ENCODE measurements around the gene OR6V1. TPM values are rescaled to one million over a fixed set of nuclear protein-coding genes. Genes with fewer than 3 reads are reported as not detected.
"Not testable (repeated sequence)": the region's sequence is repeated elsewhere in the genome, so short reads cannot be mapped to it uniquely, and the experiment has no call there.

OR6V1 gene
- polyA plus RNA-seq, 4 donors: not detected

- H3K4me1 ChIP-seq (ENCODE audit: control insufficient read depth in 3 of 3, insufficient read depth in 2 of 3, low read depth in 1 of 3, low read length in 2 of 3): no peaks in the 10 kb centered on the region
- no peak overlapping the region for H3K27ac ChIP-seq (ENCODE audit: low read depth in 1 of 3, low read length in 2 of 3)
- H3K4me3 ChIP-seq (ENCODE audit: low read depth in 1 of 3, low read length in 3 of 3): no peak overlapping the region
- FAIRE-seq: no peak
- no peak for DNase-seq
- H3K9me3 ChIP-seq (ENCODE audit: control insufficient read depth in 2 of 2, insufficient read depth in 1 of 2, low read depth in 1 of 2, low read length in 1 of 2): peaks cover 0 to 3% of the 10 kb centered on the region in 2 donors
- H3K27me3 ChIP-seq (ENCODE audit: control insufficient read depth in 3 of 3, insufficient read depth in 3 of 3, low read length in 3 of 3): no peaks in the 10 kb centered on the region
- H3K36me3 ChIP-seq (ENCODE audit: control insufficient read depth in 3 of 3, insufficient read depth in 2 of 3, low read depth in 1 of 3, low read length in 3 of 3): no peaks in the 10 kb centered on the region
Observed at GRCh38 chr7:143074141-143074540, 22.0 kb downstream of the OR6V1 start.

GRCh38 chr7:143085109-143085508 lies 33.0 kb downstream of the OR6V1 start:
- DNase-seq (no peak), FAIRE-seq (no peak)
- Histone ChIP-seq H3K27me3 (ENCODE audit: control insufficient read depth in 3 of 3, insufficient read depth in 3 of 3, low read length in 3 of 3) (no peaks in the 10 kb centered on the region), H3K36me3 (ENCODE audit: control insufficient read depth in 3 of 3, insufficient read depth in 2 of 3, low read depth in 1 of 3, low read length in 3 of 3) (no peaks in the 10 kb centered on the region), H3K27ac (ENCODE audit: low read depth in 1 of 3, low read length in 2 of 3) (no peak overlapping the region), H3K4me1 (ENCODE audit: control insufficient read depth in 3 of 3, insufficient read depth in 2 of 3, low read depth in 1 of 3, low read length in 2 of 3) (no peaks in the 10 kb centered on the region), H3K4me3 (ENCODE audit: low read depth in 1 of 3, low read length in 3 of 3) (no peak overlapping the region), H3K9me3 (ENCODE audit: control insufficient read depth in 2 of 2, insufficient read depth in 1 of 2, low read depth in 1 of 2, low read length in 1 of 2) (no peaks in the 10 kb centered on the region)
- WGBS, 3 donors: 52 to 75% (median 67%) methylated on average over 1 of the region's 1 CpG

GRCh38 chr7:143085610-143086009 lies 33.5 kb downstream of the OR6V1 start:
- H3K27ac ChIP-seq (ENCODE audit: low read depth in 1 of 3, low read length in 2 of 3); H3K27me3 ChIP-seq (ENCODE audit: control insufficient read depth in 3 of 3, insufficient read depth in 3 of 3, low read length in 3 of 3); H3K4me1 ChIP-seq (ENCODE audit: control insufficient read depth in 3 of 3, insufficient read depth in 2 of 3, low read depth in 1 of 3, low read length in 2 of 3); DNase-seq; FAIRE-seq; H3K9me3 ChIP-seq (ENCODE audit: control insufficient read depth in 2 of 2, insufficient read depth in 1 of 2, low read depth in 1 of 2, low read length in 1 of 2); H3K36me3 ChIP-seq (ENCODE audit: control insufficient read depth in 3 of 3, insufficient read depth in 2 of 3, low read depth in 1 of 3, low read length in 3 of 3); H3K4me3 ChIP-seq (ENCODE audit: low read depth in 1 of 3, low read length in 3 of 3): not testable (repeated sequence)
- 86 to 92% (median 91%) methylated on average over 3 of the region's 3 CpGs for WGBS, 3 donors

GRCh38 chr7:143088549-143089231 lies 36.5 kb downstream of the OR6V1 start:
- not testable (repeated sequence) for H3K27me3 ChIP-seq (ENCODE audit: control insufficient read depth in 3 of 3, insufficient read depth in 3 of 3, low read length in 3 of 3); H3K9me3 ChIP-seq (ENCODE audit: control insufficient read depth in 2 of 2, insufficient read depth in 1 of 2, low read depth in 1 of 2, low read length in 1 of 2); H3K27ac ChIP-seq (ENCODE audit: low read depth in 1 of 3, low read length in 2 of 3); DNase-seq; H3K4me1 ChIP-seq (ENCODE audit: control insufficient read depth in 3 of 3, insufficient read depth in 2 of 3, low read depth in 1 of 3, low read length in 2 of 3); H3K36me3 ChIP-seq (ENCODE audit: control insufficient read depth in 3 of 3, insufficient read depth in 2 of 3, low read depth in 1 of 3, low read length in 3 of 3); H3K4me3 ChIP-seq (ENCODE audit: low read depth in 1 of 3, low read length in 3 of 3); FAIRE-seq
- 83 to 90% (median 89%) methylated on average over 16 of the region's 16 CpGs for WGBS, 3 donors

GRCh38 chr7:143096146-143096545 lies 44.0 kb downstream of the OR6V1 start:
- 76 to 82% (median 77%) methylated on average over 2 of the region's 2 CpGs for WGBS, 3 donors
- Histone ChIP-seq H3K27ac (ENCODE audit: low read depth in 1 of 3, low read length in 2 of 3) (no peak overlapping the region), H3K27me3 (ENCODE audit: control insufficient read depth in 3 of 3, insufficient read depth in 3 of 3, low read length in 3 of 3) (no peaks in the 10 kb centered on the region), H3K36me3 (ENCODE audit: control insufficient read depth in 3 of 3, insufficient read depth in 2 of 3, low read depth in 1 of 3, low read length in 3 of 3) (no peaks in the 10 kb centered on the region), H3K4me3 (ENCODE audit: low read depth in 1 of 3, low read length in 3 of 3) (no peak overlapping the region), H3K4me1 (ENCODE audit: control insufficient read depth in 3 of 3, insufficient read depth in 2 of 3, low read depth in 1 of 3, low read length in 2 of 3) (no peaks in the 10 kb centered on the region), H3K9me3 (ENCODE audit: control insufficient read depth in 2 of 2, insufficient read depth in 1 of 2, low read depth in 1 of 2, low read length in 1 of 2) (peaks cover 0 to 6% of the 10 kb centered on the region in 2 donors)
- DNase-seq (no peak), FAIRE-seq (no peak)

- H3K4me3 ChIP-seq (ENCODE audit: low read depth in 1 of 3, low read length in 3 of 3); H3K27ac ChIP-seq (ENCODE audit: low read depth in 1 of 3, low read length in 2 of 3); H3K9me3 ChIP-seq (ENCODE audit: control insufficient read depth in 2 of 2, insufficient read depth in 1 of 2, low read depth in 1 of 2, low read length in 1 of 2); FAIRE-seq; H3K4me1 ChIP-seq (ENCODE audit: control insufficient read depth in 3 of 3, insufficient read depth in 2 of 3, low read depth in 1 of 3, low read length in 2 of 3); H3K36me3 ChIP-seq (ENCODE audit: control insufficient read depth in 3 of 3, insufficient read depth in 2 of 3, low read depth in 1 of 3, low read length in 3 of 3); DNase-seq; H3K27me3 ChIP-seq (ENCODE audit: control insufficient read depth in 3 of 3, insufficient read depth in 3 of 3, low read length in 3 of 3): not testable (repeated sequence)
- WGBS, 3 donors: 80 to 91% (median 82%) methylated on average over 1 of the region's 1 CpG
Observed at GRCh38 chr7:143099579-143099978, 47.4 kb downstream of the OR6V1 start.

Other genes with a start within 250 kb of the OR6V1 start
- 10 to 100 TPM in 2 of 4 donors, 1 to 10 TPM in 2; 1.7 to 26.2 (median 11.8) TPM for gene EPHB6, start 197.3 kb upstream of the OR6V1 start, polyA plus RNA-seq
- 10 to 100 TPM in 2 of 4 donors, 1 to 10 TPM in 1, under 1 TPM in 1; 0.22 to 27.3 (median 15.9) TPM for gene TRPV6, start 166.6 kb upstream of the OR6V1 start, polyA plus RNA-seq
- gene TRPV5, start 118.6 kb upstream of the OR6V1 start, polyA plus RNA-seq: under 1 TPM in 2 of 4 donors, not detected in 2; 0.01 to 0.03 TPM
- under 1 TPM in 1 of 4 donors, not detected in 3; 0.19 TPM for gene LLCFC1, start 112.9 kb upstream of the OR6V1 start, polyA plus RNA-seq
- gene KEL, start 90.0 kb upstream of the OR6V1 start, polyA plus RNA-seq: 1 to 10 TPM in 1 of 4 donors, under 1 TPM in 1, not detected in 2; 0.13 to 6.6 TPM
- not detected for gene OR9A2, start 25.2 kb upstream of the OR6V1 start, polyA plus RNA-seq
- gene PIP, start 79.7 kb downstream of the OR6V1 start, polyA plus RNA-seq: not detected
- gene TAS2R39, start 131.1 kb downstream of the OR6V1 start, polyA plus RNA-seq: not detected
- not detected for gene TAS2R40, start 169.7 kb downstream of the OR6V1 start, polyA plus RNA-seq
- gene GSTK1, start 211.1 kb downstream of the OR6V1 start, polyA plus RNA-seq: 100 to 1,000 TPM; 250 to 450 (median 313) TPM
- gene TMEM139, start 232.6 kb downstream of the OR6V1 start, polyA plus RNA-seq: 100 to 1,000 TPM in 1 of 4 donors, 10 to 100 TPM in 3; 32.5 to 127 (median 66.5) TPM
- gene CASP2, start 236.0 kb downstream of the OR6V1 start, polyA plus RNA-seq: 10 to 100 TPM in 2 of 4 donors, 1 to 10 TPM in 2; 4.9 to 29.8 (median 9.0) TPM